Measurements from ENCODE around the gene COQ10A. TPM values are rescaled to one million over a fixed set of nuclear protein-coding genes. Genes with fewer than 3 reads are reported as not detected.

The COQ10A gene
- polyA plus RNA-seq, 1 of the 3 experiments (the other 2 are of a cell fraction) = 42.2 TPM

GRCh38 chr12:56258068-56258819 is 8.5 kb upstream of the COQ10A start, which contains the start of gene ANKRD52 (continued):
- TF ChIP-seq, protein P1, sequence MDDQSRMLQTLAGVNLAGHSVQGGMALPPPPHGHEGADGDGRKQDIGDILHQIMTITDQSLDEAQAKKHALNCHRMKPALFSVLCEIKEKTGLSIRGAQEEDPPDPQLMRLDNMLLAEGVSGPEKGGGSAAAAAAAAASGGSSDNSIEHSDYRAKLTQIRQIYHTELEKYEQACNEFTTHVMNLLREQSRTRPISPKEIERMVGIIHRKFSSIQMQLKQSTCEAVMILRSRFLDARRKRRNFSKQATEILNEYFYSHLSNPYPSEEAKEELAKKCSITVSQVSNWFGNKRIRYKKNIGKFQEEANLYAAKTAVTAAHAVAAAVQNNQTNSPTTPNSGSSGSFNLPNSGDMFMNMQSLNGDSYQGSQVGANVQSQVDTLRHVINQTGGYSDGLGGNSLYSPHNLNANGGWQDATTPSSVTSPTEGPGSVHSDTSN (IDR thresholded peaks at IDR 0.05) = 0 out of 2 replicates have a peak, but pooled peaks have one; percentile 4
- TF ChIP-seq SIN3A (IDR thresholded peaks at IDR 0.05; ENCODE audit: borderline replicate concordance, low read depth, low read length) = no peak; the same call in 1 of the 2 replicates
- TF ChIP-seq ZBTB33 (IDR thresholded peaks at IDR 0.05; ENCODE audit: borderline replicate concordance, low read depth) = no peak
- TF ChIP-seq USF1 (IDR thresholded peaks at IDR 0.05; ENCODE audit: borderline replicate concordance, low read depth) = no peak
- TF ChIP-seq REST (IDR thresholded peaks at IDR 0.05; ENCODE audit: low read depth, low read length) = no peak
- no peak for TF ChIP-seq RFX5 (IDR thresholded peaks at IDR 0.05; ENCODE audit: low read length)
- TF ChIP-seq IRF3 (IDR thresholded peaks at IDR 0.05; ENCODE audit: low read depth, low read length) = no peak
- TF ChIP-seq, protein P2, sequence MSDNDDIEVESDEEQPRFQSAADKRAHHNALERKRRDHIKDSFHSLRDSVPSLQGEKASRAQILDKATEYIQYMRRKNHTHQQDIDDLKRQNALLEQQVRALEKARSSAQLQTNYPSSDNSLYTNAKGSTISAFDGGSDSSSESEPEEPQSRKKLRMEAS (IDR thresholded peaks at IDR 0.05; ENCODE audit: low read depth) = peak; percentile 32
- no peak for TF ChIP-seq TEAD4 (IDR thresholded peaks at IDR 0.05; ENCODE audit: borderline replicate concordance, insufficient read depth)
- no peak for TF ChIP-seq GABPA (IDR thresholded peaks at IDR 0.05; ENCODE audit: low read depth)
- peak; percentile 37; the same call in 1 of the 2 replicates for TF ChIP-seq POLR2AphosphoS5 (IDR thresholded peaks at IDR 0.05; ENCODE audit: low read depth, low read length)
- TF ChIP-seq, protein P3, sequence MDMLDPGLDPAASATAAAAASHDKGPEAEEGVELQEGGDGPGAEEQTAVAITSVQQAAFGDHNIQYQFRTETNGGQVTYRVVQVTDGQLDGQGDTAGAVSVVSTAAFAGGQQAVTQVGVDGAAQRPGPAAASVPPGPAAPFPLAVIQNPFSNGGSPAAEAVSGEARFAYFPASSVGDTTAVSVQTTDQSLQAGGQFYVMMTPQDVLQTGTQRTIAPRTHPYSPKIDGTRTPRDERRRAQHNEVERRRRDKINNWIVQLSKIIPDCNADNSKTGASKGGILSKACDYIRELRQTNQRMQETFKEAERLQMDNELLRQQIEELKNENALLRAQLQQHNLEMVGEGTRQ (IDR thresholded peaks at IDR 0.05; ENCODE audit: borderline replicate concordance, low read depth, low read length) = no peak
